HepG2 (cell line): ENCODE measurements around the gene WNT3A.

ENCODE experiments used
- ELF1 ChIP-seq: sonication (generic); formaldehyde crosslinking; IDR thresholded peaks from 2 replicates; pipeline ENCODE4 v1.4.0; 2020; ENCODE audit warnings: missing genetic modification reagents
- RARA ChIP-seq: IDR thresholded peaks from 2 replicates; pipeline ENCODE4 v1.6.1; 2016; ENCODE audit warnings: missing genetic modification reagents, missing compliant biosample characterization
- RFX5 ChIP-seq: IDR thresholded peaks from 2 replicates; pipeline ENCODE4 v1.6.1; 2011; ENCODE audit warnings: low read depth, low read length, improper control_type of control experiment
- SRY ChIP-seq: sonication (generic); formaldehyde crosslinking; IDR thresholded peaks from 2 replicates; pipeline ENCODE4 v1.8.0; 2022; ENCODE audit warnings: mild to moderate bottlenecking, missing genetic modification reagents
- TAF15 ChIP-seq: fragments of 200-400 bp; formaldehyde crosslinking; IDR thresholded peaks from one replicate; pipeline ENCODE4 v1.6.1; 2018; ENCODE audit warnings: mild to moderate bottlenecking, low read depth, low read length; ENCODE audit not compliant: poor library complexity, severe bottlenecking

- TF ChIP-seq ELF1 (no peak), SRY (CRISPR knock-in tag) (no peak), RARA (no peak), RFX5 (no peak), TAF15 (no peak)
Observed at GRCh38 chr1:228108742-228109072, 101.9 kb downstream of the WNT3A start.
